ENCODE measurements around the gene CYP1B1.

GRCh38 chr2:38035968-38036367 is 40.0 kb downstream of the CYP1B1 start:
- TF ChIP-seq CTCF (IDR thresholded peaks at IDR 0.05 in 4 of 5, conservative IDR thresholded peaks at IDR 0.05 in 1 of 5), result no peak
- TF ChIP-seq POLR2A (IDR thresholded peaks at IDR 0.05), result no peak

All from gastrocnemius medialis (tissue), 4 donors.